Measurements from ENCODE around the gene PNLIPRP2. TPM values are rescaled to one million over a fixed set of nuclear protein-coding genes. Genes with fewer than 3 reads are reported as not detected.

Gene PNLIPRP2
- total RNA-seq = not detected in 2 replicates

DNA sequence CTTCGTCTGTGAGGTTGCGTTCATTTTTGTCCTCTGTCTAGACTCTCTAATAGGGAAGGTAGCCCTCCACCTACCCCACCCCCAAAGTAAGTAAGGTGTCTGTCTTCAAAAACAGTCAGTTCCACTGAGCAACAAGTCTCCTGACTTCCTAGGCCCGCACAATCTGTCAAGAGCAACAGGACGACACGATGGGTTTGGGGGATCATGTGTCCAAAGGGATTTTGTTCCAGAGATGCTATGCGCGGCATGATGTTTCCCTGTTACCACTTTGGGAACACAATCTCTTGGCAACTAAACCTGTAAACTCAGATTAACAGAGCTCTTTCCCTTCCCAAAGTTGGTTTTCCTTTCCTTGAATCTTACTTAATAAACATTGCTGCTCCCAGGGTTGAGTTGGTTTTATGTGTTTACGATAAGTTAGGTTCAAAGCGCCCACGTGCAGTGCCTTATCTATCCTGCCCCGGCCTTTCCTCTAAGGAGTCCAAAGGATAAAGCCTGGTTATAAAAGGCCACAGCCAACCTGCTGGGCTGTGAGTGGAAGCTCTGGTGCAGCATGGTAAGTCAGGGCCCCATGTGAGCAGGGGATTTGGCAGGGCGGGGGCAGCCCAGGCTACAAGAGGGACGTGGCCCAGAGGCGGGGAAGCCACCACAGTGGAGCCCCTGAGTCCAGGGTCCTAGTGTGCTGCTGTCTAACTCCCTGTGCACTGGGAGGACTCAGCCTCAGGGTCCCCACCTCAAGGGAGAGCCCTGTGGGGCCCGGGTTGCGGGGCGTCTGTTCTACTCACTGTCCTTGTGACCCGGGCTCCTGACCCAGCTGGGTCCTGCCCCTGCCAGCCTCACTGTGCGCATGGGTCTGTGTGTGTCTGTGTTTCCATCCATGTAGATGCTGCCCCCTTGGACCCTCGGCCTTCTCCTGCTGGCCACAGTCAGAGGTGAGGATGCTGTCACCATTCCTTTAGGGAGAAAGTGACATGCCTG lies at the start of gene PNLIPRP2:
Gene PNLIPRP2 (plus strand): TSS at position 531 of the 978 bp plus-strand sequence.

GRCh38 chr10:116590590-116591444 lies 29.9 kb upstream of the PNLIPRP2 start, which contains the start of gene PNLIPRP1:
TSS of gene PNLIPRP1 (plus strand) at chr10:116590959. CDS start at chr10:116591130, 171 bp downstream.

Other genes starting within 250 kb of the PNLIPRP2 start
- not detected in 2 replicates for gene PNLIPRP3, start 193.1 kb upstream of the PNLIPRP2 start, total RNA-seq
- gene PNLIP, start 75.0 kb upstream of the PNLIPRP2 start, total RNA-seq = not detected in 2 replicates
- gene PNLIPRP1, start 30.0 kb upstream of the PNLIPRP2 start, total RNA-seq = not detected in 2 replicates
- 12.7 and 36.4 TPM in 2 replicates for gene HSPA12A, start 121.6 kb downstream of the PNLIPRP2 start, total RNA-seq
- 0.33 and 2.3 TPM in 2 replicates for gene ENO4, start 228.5 kb downstream of the PNLIPRP2 start, total RNA-seq

Measured in mesangial cell (primary cell).